Vagina (tissue), 2 donors: Measurements from ENCODE around the gene MSANTD1. TPM values are rescaled to one million over a fixed set of nuclear protein-coding genes. Genes with fewer than 3 reads are reported as not detected.
A peak's percentile ranks its signal among the peaks of the same experiment; 100 is the strongest.

Experiments
- DNase-seq, 2 donors: peaks; one replicate each; pipeline ENCODE4 v3.0.0-alpha.2; 2017; ENCODE audit errors: extremely low spot score in 2 of 2
- H3K27ac ChIP-seq: fragments of 200-600 bp; sonication (generic); one replicate; pipeline ENCODE4 v1.5.1; 2019
- H3K27me3 ChIP-seq: fragments of 200-600 bp; sonication (generic); one replicate; pipeline ENCODE4 v1.5.1; 2019
- H3K36me3 ChIP-seq, 2 donors: fragments of 200-600 bp; sonication (generic); one replicate each; pipeline ENCODE4 v1.5.1; 2017 to 2019
- H3K4me1 ChIP-seq: fragments of 200-600 bp; sonication (generic); one replicate; pipeline ENCODE4 v1.5.1; 2019
- H3K4me3 ChIP-seq, 2 donors: fragments of 200-600 bp; sonication (generic); 1 replicate in 1 of 2; 2 replicates in 1 of 2; pipeline ENCODE4 v1.5.1; 2016 to 2019
- H3K9me3 ChIP-seq: fragments of 200-600 bp; sonication (generic); one replicate; pipeline ENCODE4 v1.5.1; 2019
- CTCF ChIP-seq, 3 experiments: fragments of 450-650 bp in 2 of 3; fragments of 200-600 bp in 1 of 3; sonication (generic) in 1 of 3; IDR thresholded peaks; one replicate each; pipeline ENCODE4 v1.5.1; 2017 to 2019; ENCODE audit warnings: antibody characterized with exemption in 3 of 3, mild to moderate bottlenecking in 2 of 3, moderate library complexity in 2 of 3
- POLR2A ChIP-seq, 2 donors: fragments of 450-650 bp; IDR thresholded peaks; one replicate each; pipeline ENCODE4 v1.6.1; 2017; ENCODE audit warnings: antibody characterized with exemption in 2 of 2, mild to moderate bottlenecking in 2 of 2, moderate library complexity in 2 of 2
- POLR2AphosphoS5 ChIP-seq, 2 donors: sonication (generic); formaldehyde crosslinking; IDR thresholded peaks; one replicate each; pipeline ENCODE4 v1.9.0; 2017; ENCODE audit warnings: antibody characterized with exemption in 2 of 2, mild to moderate bottlenecking in 2 of 2, low read depth in 1 of 2; ENCODE audit not compliant: insufficient read depth in 1 of 2
- intact Hi-C: fragments of 100-400 bp; cut with DNase I; formaldehyde crosslinking; loops from one replicate; pipeline ENCODE4 v1.15.1; 2023
- total RNA-seq: library from RNA; depleted of rRNA; stranded (reverse); fragments of >200 nt; gene quantifications from one replicate; pipeline ENCODE4 v1.2.3, GENCODE V29; 2016

MSANTD1 gene
- total RNA-seq, 1 donor from 2014 or later, result 0.49 TPM

- Histone ChIP-seq H3K27me3 (no peaks in the 10 kb centered on the region), H3K4me1 (peaks cover 41% of the 10 kb centered on the region), H3K4me3 (no peak overlapping the region), H3K27ac (no peak overlapping the region), H3K36me3 (no peaks in the 10 kb centered on the region), H3K9me3 (no peaks in the 10 kb centered on the region)
- peak; percentile 56 to 61 for DNase-seq
- intact Hi-C loops, result loop anchor here (10.0 kb wide), 1 partner anchor 91 kb away; no protein-coding TSS in a partner anchor
- TF ChIP-seq POLR2A (IDR thresholded peaks at IDR 0.05), result no peak
- TF ChIP-seq POLR2AphosphoS5 (IDR thresholded peaks at IDR 0.05; ENCODE audit: insufficient read depth in 1 of 2, low read depth in 1 of 2), result no peak
- no peak for TF ChIP-seq CTCF (IDR thresholded peaks at IDR 0.05)
Observed at GRCh38 chr4:3295837-3296624, 47.1 kb downstream of the MSANTD1 start.

GRCh38 chr4:3296651-3297050 is 47.7 kb downstream of the MSANTD1 start:
- Histone ChIP-seq H3K4me1 (peaks cover 36% of the 10 kb centered on the region), H3K27ac (no peak overlapping the region), H3K9me3 (no peaks in the 10 kb centered on the region), H3K36me3 (no peaks in the 10 kb centered on the region), H3K4me3 (no peak overlapping the region), H3K27me3 (no peaks in the 10 kb centered on the region)
- peak in 1 of 2 donors; percentile 79 for DNase-seq
- intact Hi-C loops, result loop anchor here (10.0 kb wide), 1 partner anchor 92 kb away; no protein-coding TSS in a partner anchor
- no peak for TF ChIP-seq CTCF (IDR thresholded peaks at IDR 0.05)
- TF ChIP-seq POLR2A (IDR thresholded peaks at IDR 0.05), result no peak
- TF ChIP-seq POLR2AphosphoS5 (IDR thresholded peaks at IDR 0.05; ENCODE audit: insufficient read depth in 1 of 2, low read depth in 1 of 2), result no peak

- H3K4me3 ChIP-seq, result no peak overlapping the region
- intact Hi-C loops, result loop anchor here (10.0 kb wide), 1 partner anchor 92 kb away; no protein-coding TSS in a partner anchor
- no peaks in the 10 kb centered on the region for H3K9me3 ChIP-seq
- H3K27me3 ChIP-seq, result no peaks in the 10 kb centered on the region
- DNase-seq, result peak in 1 of 2 donors; percentile 82
- no peaks in the 10 kb centered on the region for H3K36me3 ChIP-seq
- no peak overlapping the region for H3K27ac ChIP-seq
- H3K4me1 ChIP-seq, result peaks cover 38% of the 10 kb centered on the region
- TF ChIP-seq CTCF (IDR thresholded peaks at IDR 0.05) (no peak), POLR2A (IDR thresholded peaks at IDR 0.05) (no peak), POLR2AphosphoS5 (IDR thresholded peaks at IDR 0.05; ENCODE audit: insufficient read depth in 1 of 2, low read depth in 1 of 2) (no peak)
Observed at GRCh38 chr4:3297066-3297859, 48.3 kb downstream of the MSANTD1 start.

- no peak for DNase-seq
- intact Hi-C loops, result loop anchor here (10.0 kb wide), 1 partner anchor 95 kb away; no protein-coding TSS in a partner anchor
Observed at GRCh38 chr4:3299122-3299975, 50.4 kb downstream of the MSANTD1 start.

More at GRCh38 chr4:3299122-3299975, 50.4 kb downstream of the MSANTD1 start:
- Histone ChIP-seq H3K36me3 (no peaks in the 10 kb centered on the region), H3K27me3 (no peaks in the 10 kb centered on the region), H3K27ac (no peak overlapping the region), H3K9me3 (no peaks in the 10 kb centered on the region), H3K4me3 (no peak overlapping the region), H3K4me1 (peaks cover 41% of the 10 kb centered on the region)
- TF ChIP-seq POLR2AphosphoS5 (IDR thresholded peaks at IDR 0.05; ENCODE audit: insufficient read depth in 1 of 2, low read depth in 1 of 2) (no peak), POLR2A (IDR thresholded peaks at IDR 0.05) (no peak), CTCF (IDR thresholded peaks at IDR 0.05) (no peak)
